ENCODE measurements around the gene CCND2. TPM values are rescaled to one million over a fixed set of nuclear protein-coding genes. Genes with fewer than 3 reads are reported as not detected.

CCND2 gene
- total RNA-seq, 1 donor from 2014 or later = 93.0 TPM

DNA sequence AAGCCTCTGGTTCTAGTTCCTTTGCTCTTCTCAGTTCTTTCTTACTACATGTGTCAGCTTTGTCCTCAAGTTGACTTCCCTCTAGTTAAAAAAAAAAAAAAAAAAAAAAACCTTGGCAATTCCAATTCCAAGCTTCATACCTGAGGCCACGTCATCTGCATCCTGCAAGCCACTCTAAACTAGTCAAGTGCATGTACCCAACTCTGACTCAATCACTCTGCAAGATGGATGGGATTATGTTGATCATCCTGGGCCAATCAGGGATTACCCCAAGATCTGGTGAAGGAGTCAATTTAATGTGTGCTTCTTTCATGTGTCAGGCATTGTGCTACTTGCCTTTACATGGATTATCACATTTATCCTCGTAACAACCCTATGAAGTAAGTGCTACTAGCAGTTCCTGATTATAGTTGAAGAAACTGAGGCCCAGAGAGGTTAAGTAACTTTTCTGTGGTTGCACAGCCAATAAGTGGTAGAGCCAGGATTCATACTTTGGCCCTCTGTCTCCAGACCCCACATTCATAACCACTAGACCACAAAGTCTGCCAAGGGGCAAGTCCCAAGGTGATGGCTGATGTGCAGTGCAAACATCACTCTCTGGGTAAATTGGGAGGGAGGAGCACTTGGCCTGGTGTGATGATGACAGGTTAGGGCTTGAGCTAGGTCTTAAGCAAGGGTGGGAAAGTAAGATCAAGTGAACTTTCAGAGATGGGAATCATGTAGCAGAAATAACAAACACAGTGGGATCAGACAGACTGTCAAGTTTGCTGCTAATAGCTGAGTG is 17.3 kb upstream of the CCND2 start:
- DNase-seq (ENCODE audit: low spot score) = no peak

DNA sequence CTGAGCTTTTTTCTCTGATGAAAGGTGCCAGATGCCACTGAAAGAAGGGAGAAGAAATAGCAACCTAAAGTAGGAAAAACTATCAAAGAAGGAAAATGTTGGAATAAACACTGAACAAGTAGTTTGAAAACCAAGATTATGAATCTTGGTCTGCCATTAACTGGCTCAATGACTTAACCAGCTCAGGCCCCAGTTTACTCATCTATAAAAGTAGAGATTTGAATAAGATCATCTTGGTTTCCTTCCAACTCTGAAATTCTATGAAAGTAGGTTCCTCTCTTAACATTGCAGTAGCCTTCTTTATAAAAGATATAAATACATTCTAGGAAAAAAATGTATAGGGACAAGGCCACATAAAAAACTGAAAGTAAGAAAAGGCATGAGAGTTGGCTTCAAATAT is 16.1 kb upstream of the CCND2 start:
- DNase-seq (ENCODE audit: low spot score) = no peak

DNA sequence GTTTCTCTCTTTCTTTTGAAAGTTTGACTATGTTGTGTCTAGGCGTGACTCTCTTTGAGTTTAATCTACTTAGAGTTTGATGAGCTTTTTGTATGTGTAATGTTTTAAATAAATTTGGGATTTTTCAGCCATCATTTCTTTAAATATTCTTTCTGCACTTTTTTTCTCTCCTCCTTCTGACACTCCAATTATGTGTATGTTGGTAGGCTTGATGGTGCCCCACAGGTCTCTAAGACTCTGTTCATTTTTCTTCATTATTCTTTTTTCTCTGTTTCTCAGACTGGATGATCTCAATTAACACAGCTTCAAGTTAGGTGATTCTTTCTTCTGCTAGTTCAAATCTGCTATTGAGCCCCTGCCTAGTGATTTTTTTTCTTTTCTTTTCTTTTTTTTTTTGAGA is 14.5 kb upstream of the CCND2 start:
- DNase-seq (ENCODE audit: low spot score) = no peak

DNA sequence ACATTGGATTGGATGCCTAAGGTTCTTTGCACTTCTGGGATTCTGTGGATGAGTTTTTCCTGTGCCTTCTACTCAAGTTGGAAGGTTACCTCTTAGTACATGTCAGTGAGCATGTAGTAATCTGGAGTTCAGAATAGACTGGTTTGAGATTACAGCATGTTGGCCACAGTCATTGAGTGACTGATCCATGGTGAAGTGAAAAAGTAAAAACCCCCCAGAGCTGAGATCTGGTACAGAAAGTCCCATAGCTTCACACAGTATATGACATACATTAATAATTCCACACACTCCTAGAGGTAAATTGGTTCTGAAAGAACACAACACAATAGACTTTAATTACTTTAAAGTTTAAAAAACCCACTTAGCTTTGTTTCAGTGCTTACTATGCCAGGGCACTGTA is 11.9 kb upstream of the CCND2 start:
- DNase-seq (ENCODE audit: low spot score) = no peak

DNA sequence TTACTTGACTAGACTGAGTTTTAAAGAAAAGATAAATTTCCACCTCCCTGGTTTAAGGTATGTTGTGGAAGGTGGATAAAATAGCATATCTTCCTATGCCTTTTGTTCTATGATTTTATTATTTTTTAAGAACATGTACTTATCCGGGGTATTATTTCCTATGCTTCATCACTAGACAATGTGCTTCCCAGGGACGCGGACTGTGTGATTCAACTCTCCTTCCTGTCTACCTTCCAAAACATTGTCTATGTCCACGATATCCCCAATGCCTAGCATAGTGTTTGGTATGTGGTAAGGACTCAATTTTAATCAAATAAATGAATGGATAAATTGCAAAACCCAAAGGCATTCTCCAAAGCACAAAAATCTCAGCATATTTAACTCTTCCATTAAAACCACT is 8.3 kb upstream of the CCND2 start:
- DNase-seq (ENCODE audit: low spot score) = no peak

DNA sequence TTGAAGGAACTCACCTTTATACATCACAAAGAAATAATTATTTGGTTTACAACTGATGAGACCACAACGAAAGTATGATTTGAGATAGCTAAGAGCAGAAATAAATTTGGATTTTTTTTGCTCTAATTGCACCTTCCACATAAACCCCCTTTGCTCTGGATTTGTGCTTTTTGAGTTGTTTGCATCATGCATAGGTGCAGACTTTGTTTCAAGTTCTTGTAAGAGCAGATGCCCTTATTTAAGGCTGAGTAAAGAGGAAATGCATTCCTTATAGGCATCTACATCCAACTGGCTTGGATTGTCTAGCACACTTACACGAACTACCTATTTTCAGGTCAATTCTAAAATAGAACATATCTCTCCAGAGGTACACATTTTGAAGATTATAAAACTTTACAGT is 6.6 kb upstream of the CCND2 start:
- DNase-seq (ENCODE audit: low spot score) = no peak

DNA sequence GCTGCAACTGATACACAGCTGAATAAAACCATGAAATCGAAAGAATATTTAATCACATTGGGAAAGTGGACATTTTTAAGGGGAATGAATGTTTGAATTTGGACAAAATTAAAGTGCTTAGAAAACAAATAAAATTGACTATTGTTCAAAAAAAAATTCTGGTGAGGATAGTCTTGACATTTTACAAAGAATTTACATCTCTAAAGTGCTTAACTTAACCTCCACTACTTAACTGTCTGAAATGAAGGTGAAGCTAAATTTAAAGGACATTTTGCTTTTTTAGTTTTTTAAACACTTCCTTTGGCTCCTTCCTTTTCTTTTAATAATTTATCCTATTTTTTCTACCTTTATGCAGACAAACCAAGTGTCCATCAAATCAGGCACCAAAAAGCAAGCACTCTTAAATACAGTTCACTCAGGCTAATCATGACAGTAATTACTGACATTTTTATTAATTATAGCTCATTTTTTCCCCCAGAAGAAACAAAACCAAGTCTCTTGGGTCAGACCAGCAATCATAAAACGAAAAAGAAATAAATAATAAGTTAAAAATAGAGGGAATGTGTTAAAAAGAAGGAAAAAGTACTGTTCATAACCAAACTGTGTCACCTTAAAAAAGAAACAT is 5.7 kb upstream of the CCND2 start:
- DNase-seq (ENCODE audit: low spot score) = no peak

DNA sequence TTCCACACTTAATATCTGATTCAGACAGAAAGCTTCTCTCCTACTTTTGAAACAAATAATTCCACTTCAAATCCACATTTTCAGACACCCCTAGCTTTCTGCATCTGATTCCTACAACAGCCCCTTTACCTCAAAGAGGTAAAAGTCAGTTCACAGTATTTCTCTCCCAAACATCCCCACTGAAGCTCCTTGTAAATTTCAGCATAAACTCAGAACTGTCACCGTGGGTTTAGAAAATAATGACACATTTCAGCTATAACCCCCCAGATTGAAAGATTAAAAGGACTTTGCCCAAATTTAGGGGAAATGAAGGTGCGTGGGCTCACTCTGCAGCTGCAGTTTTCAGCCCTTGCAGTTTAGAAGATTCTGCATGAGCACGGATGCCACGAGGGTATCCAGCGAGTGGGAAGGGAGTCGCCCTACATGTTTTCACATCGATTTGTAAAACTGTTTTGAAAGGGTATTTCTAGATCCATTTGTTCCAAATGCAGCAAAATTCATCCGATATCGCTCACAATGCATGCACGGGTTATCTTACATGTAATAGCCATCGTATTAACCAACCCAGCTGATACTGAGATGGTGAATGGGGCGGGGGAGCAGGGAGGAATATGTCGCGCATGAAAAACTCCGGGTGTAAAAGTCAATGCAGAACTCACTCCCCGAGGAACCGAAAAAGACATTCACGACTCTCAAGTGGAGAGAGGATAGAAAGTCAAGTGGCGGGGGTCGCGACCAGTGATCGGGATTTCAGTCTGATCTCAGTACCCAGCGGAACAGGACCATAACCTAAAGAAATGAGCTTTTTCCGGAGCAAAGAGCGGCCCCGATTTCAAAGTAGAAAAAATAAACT is 5.0 kb upstream of the CCND2 start:
- DNase-seq (ENCODE audit: low spot score) = no peak

DNA sequence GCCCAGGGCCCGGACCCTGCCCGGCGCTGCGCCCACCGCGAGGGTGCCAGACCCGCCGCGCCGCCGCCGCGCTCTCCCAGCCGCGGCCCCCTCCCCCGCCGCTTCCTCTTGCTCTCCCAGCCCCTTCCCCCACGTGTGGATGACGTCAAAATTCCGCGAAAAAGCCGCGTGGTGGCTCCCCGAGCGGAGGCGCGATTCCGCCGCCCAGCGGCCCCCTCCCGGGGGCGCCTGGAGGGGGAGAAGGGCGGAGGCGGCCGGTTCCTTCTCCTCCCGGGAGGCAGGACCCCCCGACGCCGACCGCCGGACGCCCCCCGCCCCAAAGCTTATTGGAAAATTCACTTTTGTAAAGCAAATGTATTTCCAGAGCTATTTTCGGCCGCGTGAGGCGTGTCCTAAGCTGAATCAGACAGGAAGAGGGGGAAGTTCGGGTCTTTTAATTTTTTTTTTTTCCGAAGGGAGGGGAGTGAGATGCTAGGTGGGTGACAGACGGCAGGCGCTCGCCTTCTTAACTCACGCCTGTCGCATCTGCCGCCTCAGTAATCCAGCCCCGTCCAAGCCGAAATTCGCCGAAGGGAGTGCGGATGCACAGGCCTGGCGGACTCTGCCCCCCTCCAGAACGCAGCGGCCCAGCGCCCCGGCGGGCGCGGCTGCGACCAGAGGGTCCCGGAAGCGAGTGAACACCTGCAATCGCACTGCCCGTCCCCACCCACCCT is 4.1 kb upstream of the CCND2 start:
- no peak for DNase-seq (ENCODE audit: low spot score)

DNA sequence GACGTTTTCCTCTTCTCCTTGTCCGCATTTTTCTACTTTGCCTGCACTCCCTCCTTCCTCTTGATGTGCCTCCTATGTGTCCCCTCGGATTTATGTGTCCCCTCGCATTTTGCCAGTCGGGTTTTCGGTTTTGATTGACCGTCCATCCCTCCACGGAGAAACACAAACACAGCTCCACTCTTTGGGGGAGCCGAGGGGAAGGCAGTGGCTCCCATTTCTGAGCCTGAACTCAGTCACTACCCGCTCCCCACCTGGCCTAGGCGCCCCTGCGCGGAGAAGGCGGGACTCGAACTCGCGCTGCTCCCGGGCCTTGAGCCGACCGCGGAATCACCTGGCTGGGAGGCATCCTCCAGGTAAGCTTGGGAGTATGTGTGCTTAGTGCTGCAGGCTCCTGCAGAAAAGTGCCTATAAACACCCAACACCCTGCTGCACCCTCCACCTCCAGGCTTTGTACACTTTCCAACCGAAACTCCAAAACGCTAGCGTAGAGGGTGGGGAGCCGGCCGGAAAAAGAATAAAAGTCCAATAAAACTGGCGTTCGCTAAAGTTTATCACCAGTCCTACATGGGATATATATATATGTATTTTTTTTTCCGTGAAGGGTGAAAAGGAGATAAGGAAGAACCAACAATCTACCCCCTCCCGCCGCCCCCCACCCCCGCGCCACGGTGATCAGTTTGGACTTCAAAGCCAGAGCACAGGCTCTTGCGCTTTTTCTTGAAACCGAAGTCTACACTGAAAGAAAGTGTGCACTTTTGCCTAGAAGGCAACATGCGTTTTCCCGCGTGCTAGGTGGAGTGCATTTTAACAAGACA is 3.3 kb upstream of the CCND2 start:
- no peak for DNase-seq (ENCODE audit: low spot score)

DNA sequence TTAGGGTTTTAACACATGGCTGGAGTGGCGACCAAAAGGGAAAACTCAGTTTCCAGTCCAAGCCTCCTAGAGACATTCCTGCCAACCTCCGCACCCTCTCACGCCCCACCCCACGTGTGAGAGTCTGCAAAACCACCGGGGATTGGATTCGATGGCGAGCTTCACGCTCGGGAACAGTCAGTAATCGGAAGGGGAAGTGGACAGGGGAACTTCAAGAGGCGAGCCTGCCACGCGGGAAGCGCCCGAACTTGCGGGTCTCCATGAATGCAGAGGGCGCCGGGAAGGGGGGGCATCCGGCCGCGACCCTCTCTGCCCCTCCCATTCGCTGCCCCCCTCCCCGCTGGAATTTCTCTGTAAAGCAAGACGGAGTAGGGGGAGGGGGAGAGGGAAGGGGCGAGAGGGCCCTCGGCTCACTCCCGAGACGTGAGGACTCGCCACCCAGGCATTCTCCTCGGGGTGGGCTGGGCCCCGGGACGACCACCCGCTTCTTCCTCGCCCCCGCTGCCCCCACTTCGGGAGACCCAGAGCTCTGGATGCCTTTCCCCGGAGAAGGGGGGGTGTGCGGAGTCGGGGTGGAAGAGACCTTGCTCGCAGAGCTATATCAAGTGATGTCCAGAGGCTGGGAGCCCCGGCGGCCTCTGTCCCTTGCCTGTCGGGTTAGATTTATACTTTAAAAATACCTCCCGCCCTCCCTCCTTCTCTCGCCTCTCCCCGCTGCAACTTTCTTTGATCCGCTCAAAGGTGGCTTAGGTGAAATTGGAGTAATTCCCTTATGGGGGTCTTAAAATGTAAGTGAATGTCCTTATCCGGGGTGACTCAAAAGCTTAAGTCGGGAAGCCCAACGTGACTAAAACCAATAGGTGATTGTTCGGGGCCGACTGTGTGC is 2.5 kb upstream of the CCND2 start:
- no peak for DNase-seq (ENCODE audit: low spot score)

DNA sequence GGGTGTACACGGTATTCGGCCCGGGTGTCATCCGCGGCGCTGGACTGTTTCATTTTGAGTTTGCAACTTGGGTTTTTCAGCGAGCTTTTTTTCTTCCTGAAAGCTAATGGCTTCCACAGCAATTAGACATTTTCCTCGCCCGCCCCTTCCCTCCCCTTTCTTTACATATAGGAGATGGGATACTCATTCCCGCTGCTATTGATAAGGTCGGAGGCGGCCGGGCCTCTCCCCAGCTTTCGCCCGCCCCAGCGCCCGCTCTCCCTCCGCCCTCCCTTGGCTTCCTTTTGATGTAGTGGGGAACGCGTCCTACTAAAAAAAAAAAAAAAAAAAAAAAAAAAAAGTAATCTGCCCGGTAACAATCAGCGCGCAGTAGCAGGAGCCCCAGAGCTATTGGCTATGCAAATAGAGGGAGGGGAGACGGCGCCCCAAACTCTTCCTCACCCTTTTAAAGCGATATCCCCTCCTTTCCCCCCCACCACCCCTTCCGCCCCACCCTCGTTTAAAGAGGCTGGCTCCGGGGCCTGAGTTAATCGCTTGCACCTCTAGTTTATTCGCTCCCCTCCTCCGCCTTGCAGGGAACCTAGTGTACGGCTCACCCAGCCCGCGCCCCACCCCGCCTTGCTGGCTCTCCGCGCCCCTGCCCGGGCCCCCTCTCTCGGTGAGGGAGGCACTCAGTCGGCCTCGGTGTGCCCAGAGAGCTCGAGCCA is 1.7 kb upstream of the CCND2 start:
- DNase-seq (ENCODE audit: low spot score) = no peak

DNA sequence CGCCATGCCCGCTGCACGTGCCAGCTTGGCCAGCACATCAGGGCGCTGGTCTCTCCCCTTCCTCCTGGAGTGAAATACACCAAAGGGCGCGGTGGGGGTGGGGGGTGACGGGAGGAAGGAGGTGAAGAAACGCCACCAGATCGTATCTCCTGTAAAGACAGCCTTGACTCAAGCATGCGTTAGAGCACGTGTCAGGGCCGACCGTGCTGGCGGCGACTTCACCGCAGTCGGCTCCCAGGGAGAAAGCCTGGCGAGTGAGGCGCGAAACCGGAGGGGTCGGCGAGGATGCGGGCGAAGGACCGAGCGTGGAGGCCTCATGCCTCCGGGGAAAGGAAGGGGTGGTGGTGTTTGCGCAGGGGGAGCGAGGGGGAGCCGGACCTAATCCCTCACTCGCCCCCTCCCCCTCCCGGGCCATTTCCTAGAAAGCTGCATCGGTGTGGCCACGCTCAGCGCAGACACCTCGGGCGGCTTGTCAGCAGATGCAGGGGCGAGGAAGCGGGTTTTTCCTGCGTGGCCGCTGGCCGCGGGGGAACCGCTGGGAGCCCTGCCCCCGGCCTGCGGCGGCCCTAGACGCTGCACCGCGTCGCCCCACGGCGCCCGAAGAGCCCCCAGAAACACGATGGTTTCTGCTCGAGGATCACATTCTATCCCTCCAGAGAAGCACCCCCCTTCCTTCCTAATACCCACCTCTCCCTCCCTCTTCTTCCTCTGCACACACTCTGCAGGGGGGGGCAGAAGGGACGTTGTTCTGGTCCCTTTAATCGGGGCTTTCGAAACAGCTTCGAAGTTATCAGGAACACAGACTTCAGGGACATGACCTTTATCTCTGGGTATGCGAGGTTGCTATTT is 914 bp upstream of the CCND2 start:
- DNase-seq (ENCODE audit: low spot score) = no peak

DNA sequence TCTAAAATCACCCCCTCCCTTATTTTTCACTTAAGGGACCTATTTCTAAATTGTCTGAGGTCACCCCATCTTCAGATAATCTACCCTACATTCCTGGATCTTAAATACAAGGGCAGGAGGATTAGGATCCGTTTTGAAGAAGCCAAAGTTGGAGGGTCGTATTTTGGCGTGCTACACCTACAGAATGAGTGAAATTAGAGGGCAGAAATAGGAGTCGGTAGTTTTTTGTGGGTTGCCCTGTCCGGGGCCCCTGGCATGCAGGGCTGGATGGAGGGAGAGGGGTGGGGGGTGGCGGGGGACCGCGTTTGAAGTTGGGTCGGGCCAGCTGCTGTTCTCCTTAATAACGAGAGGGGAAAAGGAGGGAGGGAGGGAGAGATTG is 300 bp upstream of the CCND2 start:
- DNase-seq (ENCODE audit: low spot score) = no peak

DNA sequence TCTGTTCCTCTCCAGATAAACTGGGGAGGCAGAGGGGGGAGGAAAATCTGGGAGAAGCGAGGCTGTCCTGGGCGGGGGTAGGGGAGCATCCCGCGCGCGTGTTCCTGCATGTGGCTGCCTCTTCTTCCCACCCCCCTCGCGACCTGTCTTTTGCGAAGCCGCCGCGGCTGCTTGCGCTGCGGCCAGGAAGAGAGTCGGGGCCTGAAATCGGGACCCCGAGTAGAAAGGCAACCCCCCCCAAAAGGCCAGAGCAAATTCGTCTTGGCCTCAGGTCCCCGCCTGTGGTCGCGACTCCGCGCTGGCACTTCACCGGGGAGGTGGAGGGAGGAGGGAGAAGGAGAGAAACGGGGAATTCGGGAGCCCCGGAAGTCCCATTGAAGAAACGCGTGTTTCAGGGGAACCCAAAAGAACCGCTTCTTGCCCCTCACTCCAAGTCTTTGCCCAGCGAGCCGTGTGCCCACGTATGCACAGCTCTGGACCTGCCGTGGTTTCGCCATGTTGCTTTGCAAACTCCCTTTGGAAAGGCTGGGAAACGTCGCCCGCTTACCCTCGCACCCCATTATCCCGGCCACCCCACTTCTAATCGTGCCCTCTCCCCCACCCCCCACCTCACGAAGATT is 944 bp downstream of the CCND2 start:
- no peak for DNase-seq (ENCODE audit: low spot score)

DNA sequence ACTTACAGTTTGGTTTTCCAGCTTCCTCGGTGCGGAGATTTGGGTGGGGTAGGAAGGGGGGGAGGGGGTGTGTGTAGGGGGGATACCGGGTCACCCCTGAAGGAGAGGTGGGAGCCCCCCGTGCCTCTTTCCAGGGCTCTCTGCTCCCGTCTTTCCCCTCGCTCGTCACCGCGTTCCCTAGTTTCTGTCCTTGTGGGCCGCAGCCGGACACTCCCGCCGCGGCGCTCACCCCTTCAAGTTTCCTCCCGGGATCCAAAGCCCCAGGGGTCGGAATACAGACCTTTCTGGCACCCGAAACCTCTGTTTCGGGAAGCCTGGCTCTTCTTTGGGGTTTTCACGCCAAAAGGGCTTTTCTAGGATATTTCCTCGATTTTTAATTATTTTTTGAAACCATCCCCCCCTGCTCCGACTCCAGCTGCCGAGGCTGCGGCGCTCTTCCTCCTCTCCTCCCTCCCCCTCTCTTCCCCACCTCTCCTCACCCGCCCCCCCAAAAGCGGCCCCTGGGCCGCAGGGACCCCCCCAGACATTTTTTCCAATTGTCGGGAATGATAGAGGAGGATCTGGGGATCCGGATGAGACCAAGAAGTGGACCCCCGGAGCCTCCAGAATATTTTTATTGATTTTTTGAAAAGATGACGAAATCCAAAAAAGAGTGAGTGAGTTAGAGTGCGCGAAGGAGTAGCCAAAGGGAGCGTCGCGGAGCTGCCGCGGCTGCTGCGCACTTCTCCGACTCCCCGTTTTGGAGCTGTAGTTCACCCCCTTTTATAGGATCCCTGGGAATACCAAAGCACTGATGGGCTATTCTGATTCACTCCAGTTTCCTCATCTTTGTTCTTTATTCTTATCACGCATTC is 1.7 kb downstream of the CCND2 start:
- DNase-seq (ENCODE audit: low spot score) = no peak

DNA sequence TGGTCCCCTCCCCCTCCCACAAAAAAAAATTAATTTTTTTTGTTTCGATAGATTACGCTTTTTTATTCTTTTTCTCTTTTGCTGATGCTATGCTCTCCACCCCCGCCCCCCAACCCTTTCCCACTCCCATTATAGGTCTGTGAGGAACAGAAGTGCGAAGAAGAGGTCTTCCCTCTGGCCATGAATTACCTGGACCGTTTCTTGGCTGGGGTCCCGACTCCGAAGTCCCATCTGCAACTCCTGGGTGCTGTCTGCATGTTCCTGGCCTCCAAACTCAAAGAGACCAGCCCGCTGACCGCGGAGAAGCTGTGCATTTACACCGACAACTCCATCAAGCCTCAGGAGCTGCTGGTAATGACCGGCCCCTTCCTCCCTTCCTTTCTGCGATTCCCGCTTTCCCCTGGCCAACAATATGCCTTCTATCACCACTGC is 2.3 kb downstream of the CCND2 start:
- DNase-seq (ENCODE audit: low spot score) = no peak

Measured in mesenteric fat pad (tissue), 1 donor.